Measurements from ENCODE around the gene GORASP1. TPM values are rescaled to one million over a fixed set of nuclear protein-coding genes. Genes with fewer than 3 reads are reported as not detected.
A peak's percentile ranks its signal among the peaks of the same experiment; 100 is the strongest.

Gene GORASP1
- total RNA-seq, 1 donor from 2014 or later = 81.6 TPM

DNA sequence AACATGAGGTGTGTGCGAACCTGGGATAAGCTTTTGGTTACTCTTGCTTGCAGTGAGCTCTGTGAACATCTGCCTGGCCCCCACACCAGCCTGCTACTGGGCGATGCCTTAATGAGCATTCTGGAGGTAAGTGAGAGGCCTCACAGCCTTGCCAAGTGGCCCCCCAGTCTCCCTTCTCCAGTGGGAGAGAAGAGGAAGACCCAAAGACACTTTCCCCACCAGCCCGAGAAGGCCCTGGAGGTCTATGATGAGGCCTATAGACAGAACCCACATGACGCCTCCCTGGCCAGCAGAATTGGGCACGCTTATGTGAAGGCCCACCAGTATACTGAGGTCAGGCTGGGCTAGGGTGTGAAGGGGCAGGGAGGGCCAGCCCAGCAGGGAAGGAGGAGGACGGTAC is 22.6 kb upstream of the GORASP1 start:
- peaks cover 47% of the 10 kb centered on the region for H3K4me1 ChIP-seq
- H3K27me3 ChIP-seq (ENCODE audit: low read depth) = no peaks in the 10 kb centered on the region
- TF ChIP-seq, protein P1, sequence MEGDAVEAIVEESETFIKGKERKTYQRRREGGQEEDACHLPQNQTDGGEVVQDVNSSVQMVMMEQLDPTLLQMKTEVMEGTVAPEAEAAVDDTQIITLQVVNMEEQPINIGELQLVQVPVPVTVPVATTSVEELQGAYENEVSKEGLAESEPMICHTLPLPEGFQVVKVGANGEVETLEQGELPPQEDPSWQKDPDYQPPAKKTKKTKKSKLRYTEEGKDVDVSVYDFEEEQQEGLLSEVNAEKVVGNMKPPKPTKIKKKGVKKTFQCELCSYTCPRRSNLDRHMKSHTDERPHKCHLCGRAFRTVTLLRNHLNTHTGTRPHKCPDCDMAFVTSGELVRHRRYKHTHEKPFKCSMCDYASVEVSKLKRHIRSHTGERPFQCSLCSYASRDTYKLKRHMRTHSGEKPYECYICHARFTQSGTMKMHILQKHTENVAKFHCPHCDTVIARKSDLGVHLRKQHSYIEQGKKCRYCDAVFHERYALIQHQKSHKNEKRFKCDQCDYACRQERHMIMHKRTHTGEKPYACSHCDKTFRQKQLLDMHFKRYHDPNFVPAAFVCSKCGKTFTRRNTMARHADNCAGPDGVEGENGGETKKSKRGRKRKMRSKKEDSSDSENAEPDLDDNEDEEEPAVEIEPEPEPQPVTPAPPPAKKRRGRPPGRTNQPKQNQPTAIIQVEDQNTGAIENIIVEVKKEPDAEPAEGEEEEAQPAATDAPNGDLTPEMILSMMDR (IDR thresholded peaks at IDR 0.05) = no peak
- no peak overlapping the region for H3K27ac ChIP-seq
- DNase-seq (no peak), ATAC-seq (no peak)
- intact Hi-C loops (cut with DNase I) = no loop called here
- no peaks in the 10 kb centered on the region for H3K9me3 ChIP-seq
- H3K36me3 ChIP-seq = no peaks in the 10 kb centered on the region
- no peak overlapping the region for H3K4me3 ChIP-seq

GRCh38 chr3:39128951-39129350 is 21.5 kb upstream of the GORASP1 start:
- no peak for ATAC-seq
- no peaks in the 10 kb centered on the region for H3K36me3 ChIP-seq
- peaks cover 36% of the 10 kb centered on the region for H3K4me1 ChIP-seq
- no peaks in the 10 kb centered on the region for H3K27me3 ChIP-seq (ENCODE audit: low read depth)
- intact Hi-C loops (cut with DNase I) = loop anchor here (10.0 kb wide), 1 partner anchor 166 kb away; no protein-coding TSS in a partner anchor
- H3K4me3 ChIP-seq = no peak overlapping the region
- TF ChIP-seq, protein P1 (IDR thresholded peaks at IDR 0.05) = no peak
- no peak overlapping the region for H3K27ac ChIP-seq
- DNase-seq = no peak
- H3K9me3 ChIP-seq = no peaks in the 10 kb centered on the region

DNA sequence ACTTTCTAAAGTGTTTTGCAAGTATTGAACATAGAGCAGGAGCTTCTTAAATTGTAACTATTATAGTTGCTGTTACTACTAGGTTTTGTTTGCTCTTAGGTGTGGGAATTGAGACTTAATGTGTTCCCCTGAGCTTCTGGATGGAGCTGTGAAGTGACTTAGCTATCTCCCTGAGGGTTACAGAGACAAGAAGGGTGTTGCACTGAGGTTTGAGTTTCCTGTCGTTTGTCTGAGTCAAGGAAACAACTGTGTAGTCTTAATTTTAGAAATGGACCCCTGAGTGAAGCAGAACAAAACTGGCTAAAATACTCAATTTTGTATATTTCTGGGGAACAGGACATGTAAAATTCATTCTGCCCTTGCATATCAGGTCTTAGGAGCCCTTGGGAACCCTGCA is 20.5 kb upstream of the GORASP1 start:
- ATAC-seq (no peak), DNase-seq (no peak)
- TF ChIP-seq, protein P1 (IDR thresholded peaks at IDR 0.05) = no peak
- no peak overlapping the region for H3K4me3 ChIP-seq
- intact Hi-C loops (cut with DNase I) = loop anchor here (10.0 kb wide), 1 partner anchor 167 kb away; no protein-coding TSS in a partner anchor
- peaks cover 26% of the 10 kb centered on the region for H3K4me1 ChIP-seq
- H3K27ac ChIP-seq = no peak overlapping the region
- H3K36me3 ChIP-seq = no peaks in the 10 kb centered on the region
- H3K27me3 ChIP-seq (ENCODE audit: low read depth) = no peaks in the 10 kb centered on the region
- no peaks in the 10 kb centered on the region for H3K9me3 ChIP-seq

- TF ChIP-seq, protein P1 (IDR thresholded peaks at IDR 0.05) = no peak
- peaks cover 20% of the 10 kb centered on the region for H3K4me1 ChIP-seq
- intact Hi-C loops (cut with DNase I) = loop anchor here (10.0 kb wide), 1 partner anchor 167 kb away; no protein-coding TSS in a partner anchor
- H3K9me3 ChIP-seq = no peaks in the 10 kb centered on the region
- no peak overlapping the region for H3K4me3 ChIP-seq
- no peak overlapping the region for H3K27ac ChIP-seq
- no peak for DNase-seq
- no peaks in the 10 kb centered on the region for H3K27me3 ChIP-seq (ENCODE audit: low read depth)
- ATAC-seq = no peak
- H3K36me3 ChIP-seq = no peaks in the 10 kb centered on the region
These were observed 20.0 kb upstream of the GORASP1 start for GRCh38 chr3:39127269-39127907.

DNA sequence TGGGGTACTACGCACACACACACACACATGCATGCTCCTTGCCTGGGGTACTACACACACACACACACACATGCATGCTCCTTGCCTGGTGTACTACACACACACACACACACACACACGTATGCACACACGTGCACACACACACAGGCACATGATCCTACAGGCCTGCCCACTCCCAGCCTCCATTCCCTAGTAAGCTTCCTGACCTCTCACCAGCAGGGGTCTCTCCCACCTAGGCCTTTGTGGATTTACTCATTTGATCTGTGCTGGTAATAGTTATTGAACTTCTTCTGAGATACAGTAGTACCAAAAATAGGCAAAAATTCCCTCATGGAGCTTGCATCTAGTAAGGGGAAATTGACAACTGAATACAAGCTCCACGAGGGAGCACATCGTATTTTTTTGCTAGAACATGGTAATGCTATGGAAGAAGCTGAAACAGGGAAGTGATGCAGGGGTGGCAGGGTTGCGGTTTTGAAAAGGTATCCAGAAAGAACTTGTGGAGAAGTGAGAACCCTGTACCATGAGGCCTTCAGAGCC is 19.2 kb upstream of the GORASP1 start:
- peaks cover 15% of the 10 kb centered on the region for H3K4me1 ChIP-seq
- H3K27ac ChIP-seq = no peak overlapping the region
- no peaks in the 10 kb centered on the region for H3K36me3 ChIP-seq
- ATAC-seq (peak; percentile 66), DNase-seq (peak; percentile 52)
- intact Hi-C loops (cut with DNase I) = loop anchor here (10.0 kb wide), 1 partner anchor 168 kb away; no protein-coding TSS in a partner anchor
- H3K9me3 ChIP-seq = no peaks in the 10 kb centered on the region
- TF ChIP-seq, protein P1 (IDR thresholded peaks at IDR 0.05) = peak; percentile 62
- no peaks in the 10 kb centered on the region for H3K27me3 ChIP-seq (ENCODE audit: low read depth)
- H3K4me3 ChIP-seq = no peak overlapping the region

Data from lower lobe of right lung (tissue), 2 donors.